Type B pancreatic cell (in vitro differentiated cells): ENCODE measurements around the gene ASIC2. TPM values are rescaled to one million over a fixed set of nuclear protein-coding genes. Genes with fewer than 3 reads are reported as not detected.
"Not testable (repeated sequence)": the region's sequence is repeated elsewhere in the genome, so short reads cannot be mapped to it uniquely, and the experiment has no call there.

Source experiments
- DNase-seq: peaks from one replicate; pipeline ENCODE4 v3.0.0; 2021; ENCODE audit warnings: mixed read lengths; ENCODE audit not compliant: unreplicated experiment; ENCODE audit errors: extremely low spot score
- H3K27ac Mint-ChIP-seq: 2 replicates; pipeline ENCODE4 v1.8.0; 2021; ENCODE audit warnings: mild to moderate bottlenecking, mixed read lengths
- H3K27me3 Mint-ChIP-seq: 2 replicates; pipeline ENCODE4 v1.8.0; 2021; ENCODE audit warnings: mixed read lengths
- H3K36me3 Mint-ChIP-seq: 2 replicates; pipeline ENCODE4 v1.8.0; 2021; ENCODE audit warnings: mixed read lengths
- H3K4me1 Mint-ChIP-seq: one replicate; pipeline ENCODE4 v1.8.0; 2021; ENCODE audit warnings: mixed read lengths; ENCODE audit not compliant: unreplicated experiment
- H3K4me3 Mint-ChIP-seq: 2 replicates; pipeline ENCODE4 v1.8.0; 2021; ENCODE audit warnings: mild to moderate bottlenecking, mixed read lengths
- H3K9me3 Mint-ChIP-seq: 2 replicates; pipeline ENCODE4 v1.8.0; 2021; ENCODE audit warnings: mixed read lengths
- CTCF ChIP-seq: fragments of 200-600 bp; sonication (generic); conservative IDR thresholded peaks from 2 replicates; pipeline ENCODE4 v1.5.0; 2021; ENCODE audit warnings: antibody characterized with exemption, mild to moderate bottlenecking
- total RNA-seq: library from RNA; stranded (reverse); gene quantifications from 2 replicates; pipeline ENCODE4 v1.2.1, GENCODE V29; 2021; ENCODE audit warnings: low replicate concordance

Gene ASIC2
- total RNA-seq, 1 donor from 2014 or later: 3.4 TPM

- Mint-ChIP-seq H3K36me3 (no peaks in the 10 kb centered on the region), H3K27ac (no peak overlapping the region), H3K4me1 (peaks cover 5% of the 10 kb centered on the region), H3K27me3 (peaks cover 16% of the 10 kb centered on the region), H3K4me3 (no peak overlapping the region), H3K9me3 (no peaks in the 10 kb centered on the region)
- no peak for DNase-seq
- TF ChIP-seq CTCF: no peak
Measured at GRCh38 chr17:32995416-32996045, 297.6 kb downstream of the ASIC2 start.

- Mint-ChIP-seq H3K27ac (no peak overlapping the region), H3K4me3 (no peak overlapping the region), H3K9me3 (peaks cover 4% of the 10 kb centered on the region), H3K4me1 (peaks cover 5% of the 10 kb centered on the region), H3K27me3 (peaks cover 14% of the 10 kb centered on the region), H3K36me3 (no peaks in the 10 kb centered on the region)
- DNase-seq: no peak
- TF ChIP-seq CTCF: no peak
Measured at GRCh38 chr17:32993977-32994376, 299.1 kb downstream of the ASIC2 start.

- Mint-ChIP-seq H3K36me3 (no peaks in the 10 kb centered on the region), H3K4me3 (no peak overlapping the region), H3K27me3 (peaks cover 5% of the 10 kb centered on the region), H3K4me1 (no peaks in the 10 kb centered on the region), H3K27ac (no peak overlapping the region), H3K9me3 (peaks cover 13% of the 10 kb centered on the region)
- no peak for TF ChIP-seq CTCF
- DNase-seq: no peak
Measured at GRCh38 chr17:32992321-32993033, 300.6 kb downstream of the ASIC2 start.

- Mint-ChIP-seq H3K27me3 (peaks cover 10% of the 10 kb centered on the region), H3K9me3 (peaks cover 13% of the 10 kb centered on the region), H3K27ac (no peak overlapping the region), H3K4me3 (no peak overlapping the region), H3K4me1 (no peaks in the 10 kb centered on the region), H3K36me3 (no peaks in the 10 kb centered on the region)
- TF ChIP-seq CTCF: no peak
- DNase-seq: no peak
Measured at GRCh38 chr17:32988481-32989101, 304.5 kb downstream of the ASIC2 start.

- not testable (repeated sequence) for H3K4me1 Mint-ChIP-seq, H3K27ac Mint-ChIP-seq, H3K36me3 Mint-ChIP-seq, DNase-seq, H3K4me3 Mint-ChIP-seq
- Mint-ChIP-seq H3K27me3 (peaks cover 10% of the 10 kb centered on the region), H3K9me3 (peaks cover 13% of the 10 kb centered on the region)
Measured at GRCh38 chr17:32987868-32988267, 305.2 kb downstream of the ASIC2 start.

GRCh38 chr17:32987453-32987805 is 305.7 kb downstream of the ASIC2 start:
- not testable (repeated sequence) for H3K27ac Mint-ChIP-seq, H3K4me1 Mint-ChIP-seq, DNase-seq, H3K36me3 Mint-ChIP-seq, H3K4me3 Mint-ChIP-seq
- Mint-ChIP-seq H3K9me3 (peaks cover 13% of the 10 kb centered on the region), H3K27me3 (peaks cover 10% of the 10 kb centered on the region)
